Activated CD8-positive, alpha-beta memory T cell treated with anti-CD3 and anti-CD28 coated beads for 24 hours (primary cell): Measurements from ENCODE around the gene SLC29A3.

Experiments
- DNase-seq: peaks from one replicate; pipeline ENCODE4 v3.0.0-alpha.2; 2020

The SLC29A3 gene

DNA sequence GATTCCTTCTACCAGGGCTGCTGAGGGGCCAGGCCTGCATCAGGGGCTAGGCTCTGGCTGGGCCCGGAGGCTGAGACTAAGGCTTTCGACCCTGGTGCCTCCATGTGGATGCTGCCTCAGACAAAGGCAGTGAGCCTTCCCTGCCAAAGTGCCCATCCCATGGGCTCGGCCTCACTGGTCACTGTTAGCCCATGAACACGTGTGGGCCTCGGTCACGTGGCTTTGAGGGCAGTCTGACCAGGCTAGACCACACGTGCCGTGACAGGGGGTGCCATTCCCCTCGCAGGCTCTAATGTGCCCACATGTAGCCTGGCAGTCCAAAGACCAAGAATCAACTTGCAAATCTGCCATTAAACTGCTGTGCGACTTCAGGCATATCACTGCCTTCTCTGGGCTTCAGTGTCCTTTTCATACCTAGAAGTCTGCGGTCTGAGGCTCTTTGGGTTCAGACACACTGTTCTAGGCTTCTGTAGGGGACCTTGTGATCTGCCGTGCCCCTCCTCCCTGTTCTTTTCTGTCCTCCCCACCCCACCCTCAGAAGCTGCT is 17.6 kb upstream of the SLC29A3 start:
- DNase-seq, result no peak

DNA sequence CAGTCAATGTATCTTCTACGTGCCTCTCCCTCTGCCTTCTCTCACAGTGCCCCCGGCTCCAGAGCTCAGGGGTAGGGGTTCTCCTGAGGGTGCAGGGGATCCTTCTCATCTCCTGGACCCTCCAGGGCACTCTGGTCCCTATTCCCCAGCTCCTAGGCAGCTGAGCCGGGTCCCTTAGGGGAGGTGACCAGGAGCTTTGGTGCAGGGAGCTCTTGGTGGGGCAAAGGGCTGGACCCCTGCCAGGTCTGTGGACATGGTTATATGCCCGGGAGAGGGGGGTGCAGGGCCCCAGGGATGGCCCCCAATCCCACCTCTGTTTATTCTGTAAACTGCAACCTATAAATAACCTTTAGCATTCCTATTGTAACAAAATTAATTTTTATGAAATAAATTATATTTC is 16.6 kb upstream of the SLC29A3 start:
- no peak for DNase-seq

DNA sequence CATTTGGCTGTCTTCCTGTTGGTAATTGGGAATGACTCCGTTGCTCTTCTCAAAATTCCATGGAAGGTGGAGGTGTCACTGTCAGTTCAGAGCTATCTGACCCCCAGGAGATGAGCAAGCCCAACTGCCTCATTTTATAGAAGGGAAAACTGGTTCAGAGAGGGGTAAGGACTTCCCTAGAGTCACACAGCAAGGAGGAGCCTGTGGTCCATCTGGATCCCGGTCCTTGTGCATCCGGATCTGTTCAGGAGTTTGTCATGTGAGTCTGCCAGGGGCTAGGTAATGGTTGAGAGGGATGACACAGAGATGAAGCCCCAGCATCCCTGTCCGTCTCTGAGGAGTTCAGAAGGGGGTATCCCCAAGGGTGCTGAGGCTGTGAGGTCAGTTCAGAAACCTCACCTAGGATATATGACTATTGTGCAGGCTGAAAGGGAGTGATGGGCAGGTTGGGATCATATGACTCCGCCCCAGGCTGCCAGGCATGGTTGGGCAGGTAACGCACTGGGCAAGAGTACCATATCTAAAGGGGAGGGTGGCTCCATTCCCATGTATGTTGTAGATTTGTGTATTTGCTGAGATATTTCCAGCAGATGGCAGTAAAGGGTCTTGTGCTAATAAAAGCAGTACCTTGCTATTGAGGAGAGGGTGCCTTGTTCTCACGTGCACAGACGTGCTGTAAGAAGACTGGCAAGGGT is 16.0 kb upstream of the SLC29A3 start:
- no peak for DNase-seq

DNA sequence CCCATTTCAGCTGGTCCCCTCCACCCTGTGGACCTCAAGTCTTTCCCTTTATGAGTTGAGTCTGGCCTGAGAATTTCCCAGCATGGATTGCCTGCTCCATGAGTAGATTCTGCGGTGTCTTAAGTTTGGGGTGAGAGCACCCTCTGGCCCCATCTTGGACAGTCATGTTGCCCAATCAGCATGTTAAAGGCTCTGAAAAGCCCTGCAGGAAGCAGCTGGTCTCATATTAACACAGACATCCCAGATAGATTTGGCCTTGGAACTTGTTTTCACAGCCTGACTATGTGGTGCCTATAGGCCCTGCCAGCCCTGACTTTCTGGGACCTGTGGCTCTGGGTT is 15.5 kb upstream of the SLC29A3 start:
- DNase-seq, result no peak

DNA sequence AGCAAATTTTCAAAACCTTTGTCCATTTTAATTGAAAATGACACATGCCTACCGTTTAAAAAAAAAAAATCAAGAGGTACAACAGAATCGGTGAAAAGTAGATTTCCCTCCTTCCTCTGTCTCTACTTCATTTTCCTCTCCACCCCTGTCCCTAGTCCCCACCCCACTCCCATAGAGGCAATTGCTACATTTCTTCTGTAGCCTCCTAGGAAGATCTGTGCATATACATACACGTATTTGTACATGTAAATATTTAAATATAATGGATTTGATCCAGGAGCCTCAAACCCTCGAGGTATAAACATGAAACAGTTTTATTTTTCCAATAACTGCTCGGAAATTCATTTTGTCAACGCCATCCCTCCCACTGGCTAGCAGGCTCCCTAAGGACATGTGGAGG is 14.1 kb upstream of the SLC29A3 start:
- DNase-seq, result no peak

DNA sequence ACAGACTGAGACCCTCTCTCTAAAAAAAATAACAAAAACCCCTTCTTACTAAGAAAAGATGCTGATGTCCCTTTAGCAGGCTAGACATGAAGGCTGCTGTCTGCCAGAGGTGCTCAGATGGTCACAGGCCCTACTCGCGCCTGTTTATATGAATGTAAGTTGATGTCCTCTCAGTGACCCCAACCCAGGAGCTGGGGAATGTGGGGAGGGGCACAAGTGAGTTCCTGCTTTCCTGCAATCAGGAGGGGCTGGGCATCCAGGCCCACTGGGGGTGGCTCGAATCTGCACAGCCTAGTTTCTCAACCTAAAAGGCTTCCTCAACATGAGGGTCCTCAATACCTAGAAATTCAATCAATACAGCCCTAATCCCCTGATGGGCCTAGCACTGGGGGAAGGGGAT is 12.1 kb upstream of the SLC29A3 start:
- no peak for DNase-seq

DNA sequence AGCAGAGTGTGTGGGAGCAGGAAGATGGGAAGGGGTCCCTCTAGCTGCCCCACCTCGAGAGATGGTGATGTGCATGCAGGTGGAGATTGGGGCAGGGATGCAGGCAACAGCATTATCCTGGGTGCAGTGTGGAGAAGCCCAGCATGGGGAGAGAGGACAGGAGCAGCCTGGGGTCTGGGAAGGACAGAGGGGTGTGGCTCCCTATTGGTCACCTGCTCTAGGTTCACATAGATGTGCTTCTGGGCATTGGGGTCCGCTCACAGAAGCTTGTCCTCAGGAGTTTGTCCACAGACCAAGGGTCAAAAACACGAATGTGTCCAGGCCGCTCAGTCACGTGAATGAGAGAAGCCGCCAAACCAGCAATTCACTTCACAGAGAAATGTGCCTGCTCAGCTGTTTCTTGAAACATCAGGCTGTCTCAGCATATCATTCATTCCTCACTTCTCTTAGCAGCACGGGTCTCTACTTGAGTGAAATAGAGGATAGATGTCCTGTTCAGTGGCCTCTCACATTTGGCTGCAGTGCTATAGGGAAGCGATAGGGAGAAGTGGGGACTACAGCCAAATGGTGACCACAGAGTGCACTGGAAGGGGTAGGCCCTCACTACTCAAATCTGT is 11.5 kb upstream of the SLC29A3 start:
- DNase-seq, result no peak

DNA sequence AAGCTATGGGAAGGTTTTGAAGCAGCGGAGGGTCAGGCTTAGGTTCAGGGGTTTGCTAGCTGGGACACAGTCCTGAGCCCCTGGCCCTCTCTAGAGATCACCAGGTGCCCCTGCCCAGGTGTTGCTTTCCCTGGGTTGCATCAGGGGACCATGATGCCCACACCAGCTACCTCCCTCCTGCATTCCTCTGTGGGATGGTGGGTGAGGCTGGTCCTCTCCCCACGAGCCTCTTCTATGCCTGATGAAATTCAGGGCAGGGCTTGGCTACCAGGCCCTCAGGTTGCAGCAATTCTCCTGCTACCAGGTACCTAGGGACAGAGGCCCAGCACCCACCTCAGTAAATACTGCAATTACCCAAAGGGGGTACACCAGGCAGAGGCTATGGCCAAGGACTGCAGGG is 10.8 kb upstream of the SLC29A3 start:
- DNase-seq, result no peak

DNA sequence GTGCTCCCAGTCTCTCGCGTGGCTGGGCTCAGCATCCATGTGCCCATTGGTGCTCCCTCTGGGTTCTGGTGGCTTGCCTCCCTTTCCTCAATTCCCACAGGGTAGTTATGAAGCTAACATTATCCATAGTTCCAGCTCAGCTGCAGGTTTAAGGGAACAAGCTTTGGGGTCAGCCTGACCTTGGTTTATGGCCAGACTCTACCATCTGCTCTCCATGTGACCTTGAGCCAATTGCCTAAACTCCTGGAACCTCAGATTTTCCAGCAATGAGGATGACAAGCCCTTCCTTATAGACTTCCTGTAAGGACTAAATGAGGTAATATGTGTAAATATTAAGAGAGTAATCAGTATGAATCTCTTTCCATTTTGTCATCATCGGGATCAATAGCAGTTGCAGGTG is 10.1 kb upstream of the SLC29A3 start:
- no peak for DNase-seq

DNA sequence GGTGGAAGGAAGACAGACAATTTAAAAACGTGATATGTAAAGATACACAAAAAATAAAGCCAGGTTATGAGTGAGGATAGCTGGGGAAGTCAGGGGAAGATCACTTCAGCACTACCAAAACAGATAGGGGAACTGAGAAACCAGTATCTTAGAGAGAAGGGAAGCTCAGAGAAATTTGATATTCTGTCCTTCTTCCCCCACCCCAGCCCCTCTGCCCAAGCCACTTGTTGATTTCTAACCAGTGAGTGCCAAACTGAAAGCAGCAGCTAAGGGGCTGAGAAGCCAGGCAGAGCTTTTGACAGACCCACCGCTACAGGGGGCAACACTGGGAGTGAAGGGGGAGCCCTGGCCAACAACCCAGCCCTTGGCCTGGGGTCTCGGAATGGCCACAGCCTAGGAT is 9.1 kb upstream of the SLC29A3 start:
- DNase-seq, result no peak

DNA sequence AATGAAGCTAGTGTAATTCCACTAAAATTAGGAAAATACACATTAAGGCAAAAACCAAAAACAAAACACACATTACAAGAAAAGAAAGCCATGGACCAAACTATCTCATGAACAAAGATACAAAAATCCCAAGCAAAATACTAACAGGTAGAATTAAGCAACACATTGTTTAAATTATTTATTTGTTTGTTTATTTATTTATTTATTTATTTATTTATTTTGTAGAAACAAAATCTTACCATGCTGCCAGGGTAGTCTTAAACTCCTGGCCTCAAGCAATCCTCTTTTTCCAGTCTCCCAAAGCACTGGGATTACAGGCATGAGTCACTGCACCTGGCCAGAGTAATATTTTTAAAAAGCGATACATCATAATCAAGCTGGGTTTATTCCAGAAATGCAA is 6.8 kb upstream of the SLC29A3 start:
- DNase-seq, result no peak

DNA sequence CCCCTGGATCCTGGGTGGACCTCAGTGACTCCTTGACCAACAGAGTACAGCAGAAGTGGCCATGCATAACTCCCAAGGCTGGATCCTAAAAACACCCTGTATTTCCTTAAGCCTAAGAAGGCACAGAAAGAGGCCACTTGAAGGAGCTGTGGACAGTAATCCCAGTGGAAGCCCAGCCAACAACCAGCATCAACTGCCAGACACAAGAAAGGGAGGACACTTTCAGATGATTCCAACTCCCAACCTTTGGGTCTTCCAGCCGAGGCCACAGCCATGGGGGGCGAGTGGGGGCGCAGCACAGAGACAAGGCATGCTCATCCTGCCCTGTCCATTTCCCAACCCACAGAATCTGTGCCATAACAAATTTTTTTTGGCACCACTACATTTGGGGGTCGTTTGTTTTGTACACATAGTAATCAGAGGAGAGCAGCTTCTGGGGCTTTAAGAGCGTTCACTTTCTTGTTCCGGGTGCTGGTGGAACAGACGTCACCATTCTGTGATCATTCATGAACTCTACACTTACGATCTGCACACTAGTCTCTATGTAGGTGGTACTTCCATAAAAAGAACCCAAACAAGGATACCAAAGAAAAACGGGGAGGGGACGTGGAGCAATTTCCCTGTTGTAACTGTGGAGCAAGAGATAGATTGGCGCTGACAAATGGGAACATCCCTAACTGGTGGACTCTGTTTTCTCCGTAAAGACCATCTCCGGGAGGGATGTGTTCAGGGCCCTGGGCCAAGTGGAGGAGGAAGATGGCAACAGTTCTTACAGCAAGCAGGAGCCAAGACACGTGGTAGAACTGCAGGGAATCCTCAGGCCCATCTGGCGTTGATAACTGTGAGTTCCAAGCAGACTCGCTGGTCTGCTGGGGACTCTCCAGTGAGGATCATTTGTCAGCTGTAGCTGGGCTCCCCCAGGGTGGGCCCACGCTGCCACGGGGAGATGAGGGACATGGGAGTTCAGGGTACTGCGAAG is 6.0 kb upstream of the SLC29A3 start:
- no peak for DNase-seq

DNA sequence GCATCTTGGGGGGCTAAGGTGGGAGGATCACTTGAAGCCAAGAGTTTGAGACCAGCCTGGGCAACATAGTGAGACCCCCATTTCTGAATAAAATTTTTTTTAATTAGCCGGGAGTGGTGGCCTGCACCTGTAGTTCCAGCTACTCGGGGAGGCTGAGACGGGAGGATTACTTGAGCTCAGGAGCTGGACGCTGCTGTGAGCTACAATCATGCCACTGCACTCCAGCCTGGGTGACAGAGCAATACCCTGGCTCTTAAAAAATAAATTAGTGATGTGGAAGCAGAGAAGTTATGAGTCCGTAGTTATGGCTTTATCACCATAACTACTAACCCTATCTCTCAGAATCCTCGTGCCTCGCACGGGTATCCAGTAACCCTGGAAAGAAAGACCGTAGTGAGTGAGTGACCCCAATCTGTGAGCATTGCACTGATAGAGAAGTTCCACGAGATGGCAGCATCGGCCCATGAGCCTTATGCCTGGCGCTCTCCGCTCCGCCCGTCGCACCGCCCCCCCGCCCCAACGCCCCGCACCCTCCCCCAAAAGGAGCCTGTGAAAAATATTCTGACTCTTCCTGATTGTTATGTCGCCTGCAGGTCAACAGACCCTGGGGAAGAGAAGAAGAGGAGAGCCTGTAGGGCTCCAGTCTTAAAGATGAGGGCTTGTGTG is 4.9 kb upstream of the SLC29A3 start:
- peak; percentile 78 for DNase-seq

DNA sequence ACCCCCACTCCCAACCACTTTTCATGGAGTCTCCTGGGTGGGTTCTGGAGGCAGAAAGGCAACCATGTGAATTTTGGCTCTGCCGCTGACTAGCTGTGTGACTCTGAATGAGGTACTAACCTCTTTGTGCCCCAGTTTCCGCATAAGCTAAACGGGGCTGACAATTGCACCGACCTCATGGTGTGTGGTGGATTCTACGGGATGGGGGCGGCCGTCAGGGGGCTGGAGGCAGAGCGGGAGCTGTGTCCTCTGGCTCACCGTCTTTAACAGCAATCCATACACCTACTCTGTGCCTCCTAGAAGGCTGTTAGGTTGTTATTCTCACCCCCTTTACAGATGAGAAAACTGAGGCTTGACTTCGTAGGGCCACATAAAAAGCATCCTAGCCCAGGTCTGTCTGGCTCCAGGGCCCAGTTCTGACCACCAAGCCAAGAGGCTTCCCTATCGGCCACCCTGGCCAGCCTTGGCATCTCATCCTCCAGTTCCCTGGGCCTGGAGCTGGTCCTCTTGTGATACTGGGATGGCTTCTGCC is 4.3 kb upstream of the SLC29A3 start:
- no peak for DNase-seq

DNA sequence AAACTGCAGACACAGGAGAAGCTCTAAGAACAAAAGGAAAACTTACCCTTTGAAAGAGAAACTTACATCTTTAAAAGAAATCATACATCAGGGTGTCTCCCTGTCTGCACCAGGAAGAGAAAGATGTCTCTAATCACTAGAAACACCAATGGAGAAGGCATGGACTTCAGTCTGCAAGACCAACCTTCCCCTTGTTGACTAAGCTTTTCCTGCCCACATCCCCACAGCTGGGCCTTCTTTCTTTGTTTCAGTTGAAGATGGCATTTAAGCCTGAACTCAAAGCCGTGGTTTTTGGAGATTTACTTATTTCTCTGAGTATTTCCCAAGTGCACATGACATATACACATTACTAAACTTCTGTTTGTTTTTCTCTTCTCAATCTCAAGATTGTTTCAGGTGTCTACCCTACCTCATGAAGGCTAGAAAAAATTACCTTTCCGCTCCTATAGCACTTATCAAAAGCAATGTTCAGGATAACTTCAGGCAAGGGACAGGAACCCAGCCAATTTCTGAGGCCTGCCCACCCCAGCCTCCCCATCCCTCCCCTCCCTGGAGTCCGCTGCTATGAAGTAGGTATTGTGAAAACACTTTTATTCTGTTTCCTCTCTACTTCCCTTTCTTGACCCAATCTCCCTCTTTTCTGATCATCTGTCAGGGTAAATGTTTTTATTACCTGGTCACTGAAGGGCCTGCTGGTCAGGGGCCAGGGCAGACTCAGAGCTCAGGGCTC is 2.8 kb upstream of the SLC29A3 start:
- no peak for DNase-seq

DNA sequence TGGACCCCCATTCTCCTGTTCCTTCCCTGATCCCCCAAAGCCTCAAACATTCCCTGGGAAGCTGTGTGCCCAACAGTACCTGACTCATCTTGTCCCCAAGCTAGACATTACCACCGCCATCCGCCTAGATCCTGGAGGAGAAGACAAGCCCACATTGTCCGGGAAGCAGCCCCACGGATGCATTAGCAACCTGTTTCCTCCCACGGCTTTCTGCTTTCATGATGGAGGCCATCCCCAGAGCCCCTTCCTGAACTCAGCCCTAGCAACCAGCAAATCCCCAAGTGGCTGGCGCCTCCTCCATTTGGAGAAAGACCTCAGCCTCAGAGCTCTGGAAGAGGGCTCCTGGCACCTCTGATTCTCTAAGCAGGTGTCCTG is 2.3 kb upstream of the SLC29A3 start:
- DNase-seq, result no peak

DNA sequence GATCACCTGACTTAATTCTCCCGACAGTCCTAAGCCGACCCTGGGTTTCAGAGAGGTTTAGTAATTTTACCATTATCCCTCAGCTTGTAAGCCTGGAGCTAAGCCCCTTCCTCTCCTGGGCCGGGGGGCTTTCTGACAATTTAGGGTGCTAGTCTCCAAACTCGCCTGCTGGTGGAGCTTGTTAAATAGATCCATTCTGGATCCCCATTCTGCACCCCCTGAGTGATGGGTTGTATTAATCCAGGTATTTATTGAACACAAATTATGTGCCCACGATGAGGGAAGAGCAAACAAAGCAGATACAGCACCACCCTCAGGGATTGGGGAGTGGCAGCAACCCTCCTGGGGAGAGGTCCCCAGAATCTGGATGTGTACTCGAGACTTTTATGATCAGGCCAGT is 1.3 kb upstream of the SLC29A3 start:
- DNase-seq, result no peak

DNA sequence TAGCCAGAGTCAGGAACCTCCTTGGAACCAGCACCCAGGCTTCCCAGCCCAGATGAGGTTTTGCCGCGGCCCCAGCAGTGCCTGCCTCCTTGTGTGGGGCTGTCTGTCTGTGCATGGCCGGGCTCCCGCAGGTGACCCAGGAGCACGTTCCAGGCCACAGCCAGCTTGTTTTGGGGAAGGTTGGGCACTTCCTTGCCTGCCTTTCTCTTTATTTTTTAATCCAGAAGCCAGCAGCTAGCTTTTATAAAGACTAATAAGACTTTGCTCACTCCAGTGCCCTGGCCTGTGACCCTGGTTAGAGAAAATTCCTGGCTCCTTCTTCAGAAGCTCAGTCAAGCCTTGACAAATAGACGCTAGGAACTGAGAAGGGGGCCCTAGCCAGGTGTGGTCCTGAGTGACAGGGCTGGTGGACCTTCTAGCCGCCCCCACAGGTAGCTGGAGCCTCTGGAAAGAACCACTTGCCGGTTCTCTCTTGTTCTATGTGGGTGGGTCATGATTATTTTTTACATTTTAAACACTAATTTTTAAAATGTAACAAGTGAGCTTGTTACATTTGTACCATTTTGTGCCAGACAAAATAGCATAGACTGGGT is 837 bp downstream of the SLC29A3 start:
- no peak for DNase-seq

DNA sequence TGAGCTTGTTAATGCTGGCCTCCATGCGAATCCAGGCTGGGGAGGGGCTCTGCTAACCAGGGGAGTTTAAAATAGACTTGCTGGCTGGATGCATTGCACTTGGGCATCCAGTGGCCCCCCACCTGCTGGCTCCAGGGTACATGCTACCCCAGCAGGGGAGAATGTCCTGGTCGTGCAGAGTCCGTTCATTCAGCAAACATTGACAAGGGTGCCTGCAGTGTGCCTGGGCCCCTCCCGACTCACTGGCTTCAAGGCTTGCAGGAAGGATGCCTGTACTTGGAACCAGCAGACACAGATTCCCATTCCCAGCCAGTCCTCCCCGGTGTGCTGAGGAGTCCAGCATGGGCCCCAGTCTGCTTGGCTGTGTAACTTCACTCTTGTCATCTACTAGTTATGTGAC is 1.5 kb downstream of the SLC29A3 start:
- no peak for DNase-seq

DNA sequence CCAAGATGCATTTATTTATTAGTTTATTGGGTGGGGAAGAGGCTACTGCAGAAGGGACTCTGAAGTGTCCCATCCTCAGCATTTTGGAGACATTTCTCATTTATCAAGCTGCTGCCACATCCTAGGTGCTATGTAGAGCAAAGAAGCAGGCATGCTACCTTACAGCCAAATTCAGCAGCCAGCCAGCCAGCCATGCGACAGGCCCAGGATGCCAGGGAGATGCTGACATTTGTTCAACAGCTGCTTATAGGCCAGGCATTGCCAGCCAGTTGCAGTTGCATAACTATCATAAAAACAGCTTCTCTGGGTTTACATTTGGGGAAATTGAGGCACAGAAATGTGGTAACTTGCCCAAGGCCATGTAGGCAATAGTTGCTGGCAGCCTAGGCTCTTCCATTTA is 2.3 kb downstream of the SLC29A3 start:
- no peak for DNase-seq

DNA sequence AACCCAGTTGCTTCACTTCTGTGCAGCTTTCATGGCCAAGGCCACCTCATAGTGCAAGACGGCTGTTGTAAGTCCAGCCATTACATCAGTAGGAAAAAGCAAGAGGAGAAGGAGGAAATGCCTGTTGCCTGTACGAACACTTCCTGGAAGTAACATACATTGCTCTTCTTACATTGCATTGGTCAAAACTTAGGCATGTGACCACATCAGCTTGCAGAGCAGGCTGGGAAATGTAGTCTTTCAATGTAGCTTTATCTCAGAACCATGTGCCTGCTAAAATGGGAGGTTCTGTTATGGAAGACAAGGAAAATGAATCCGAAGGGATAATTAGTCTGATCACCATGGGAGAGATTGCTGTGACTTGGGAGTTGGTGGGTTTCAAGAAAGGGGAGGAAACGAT is 4.3 kb downstream of the SLC29A3 start:
- DNase-seq, result no peak

DNA sequence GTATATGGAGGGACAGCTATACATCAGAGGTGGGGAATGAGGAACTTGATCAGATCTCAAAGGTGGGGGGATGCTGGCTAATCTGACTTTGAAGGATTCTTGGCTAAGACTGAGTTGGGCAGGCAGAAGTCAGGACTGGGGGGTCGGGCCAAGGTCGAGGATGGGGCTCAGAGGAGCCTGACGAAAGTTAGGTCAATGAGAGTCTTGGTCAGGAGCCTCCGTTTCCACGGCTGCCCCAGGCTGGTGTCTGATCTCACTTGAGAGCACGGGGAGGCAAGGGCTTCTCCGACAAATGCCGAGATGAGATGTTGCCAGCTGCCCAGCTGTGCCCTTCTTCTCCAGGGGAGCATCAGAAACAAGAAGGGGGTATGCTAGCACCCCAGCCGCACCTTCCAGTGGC is 5.7 kb downstream of the SLC29A3 start:
- no peak for DNase-seq
